GM18520 (cell line): ENCODE measurements around the gene ZMYM3.
"Not testable (repeated sequence)": the region's sequence is repeated elsewhere in the genome, so short reads cannot be mapped to it uniquely, and the experiment has no call there.

ENCODE experiments used
- ATAC-seq: cut with Tn5 transposase; IDR thresholded peaks from one replicate; pipeline ENCODE4 v1.9.1; 2021; ENCODE audit not compliant: unreplicated experiment

ZMYM3 gene

DNA sequence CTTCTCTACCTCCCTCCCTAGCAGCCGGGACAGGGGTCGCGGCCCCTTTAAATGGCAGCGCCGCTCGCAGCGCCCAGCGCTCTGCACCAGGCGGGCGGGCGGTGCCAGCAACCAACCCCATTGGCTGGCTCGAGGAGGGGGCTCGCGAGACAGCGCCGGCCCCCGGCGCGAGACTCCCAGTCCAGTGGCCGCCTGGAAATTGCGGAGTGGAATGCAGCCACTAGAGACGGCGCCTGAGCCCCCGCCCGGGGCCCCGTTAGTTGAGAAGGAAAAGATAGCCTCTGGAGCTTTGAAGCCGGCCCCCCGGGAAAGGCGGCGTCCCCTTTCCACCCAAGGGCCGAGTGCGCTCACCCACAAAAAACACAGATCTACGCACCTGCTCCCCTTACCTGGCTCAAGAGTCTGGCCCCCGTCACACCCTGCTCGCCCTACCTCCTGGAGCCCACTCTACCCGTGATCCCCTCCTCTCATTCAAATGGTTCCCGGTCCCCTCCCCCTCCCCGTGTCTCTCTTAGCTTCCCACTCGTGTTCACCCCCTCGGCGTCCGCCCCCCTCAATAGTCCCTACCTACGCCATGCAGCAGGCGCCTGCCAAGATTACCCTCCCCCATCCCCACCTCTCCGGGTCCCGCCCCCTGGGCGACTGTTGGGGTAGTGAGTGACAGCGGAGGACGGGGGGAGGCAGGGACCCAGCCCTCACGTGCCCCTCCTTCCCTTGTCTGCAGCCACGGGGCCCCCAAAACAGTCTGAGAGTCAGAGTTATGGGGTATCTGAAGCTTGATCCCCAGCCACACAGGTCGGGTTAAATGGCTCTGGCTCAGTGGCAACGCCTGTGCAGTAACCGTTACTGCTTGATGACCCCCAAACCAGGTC lies at the start of gene ZMYM3:
ZMYM3 (minus strand) TSS at position 49 of the 872 bp plus-strand sequence. CDS start 885 bp downstream, outside the sequence.
- ATAC-seq, result peak; percentile 79

GRCh38 chrX:71302461-71303213 lies 48.7 kb upstream of the ZMYM3 start:
- ATAC-seq, result no peak

- no peak for ATAC-seq
Observed at GRCh38 chrX:71301195-71301924, 47.4 kb upstream of the ZMYM3 start, which contains the start of gene ITGB1BP2. ITGB1BP2 (plus strand) TSS chrX:71301750; CDS start chrX:71301807, 57 bp downstream.

- not testable (repeated sequence) for ATAC-seq
Observed at GRCh38 chrX:71300495-71300894, 46.6 kb upstream of the ZMYM3 start.

DNA sequence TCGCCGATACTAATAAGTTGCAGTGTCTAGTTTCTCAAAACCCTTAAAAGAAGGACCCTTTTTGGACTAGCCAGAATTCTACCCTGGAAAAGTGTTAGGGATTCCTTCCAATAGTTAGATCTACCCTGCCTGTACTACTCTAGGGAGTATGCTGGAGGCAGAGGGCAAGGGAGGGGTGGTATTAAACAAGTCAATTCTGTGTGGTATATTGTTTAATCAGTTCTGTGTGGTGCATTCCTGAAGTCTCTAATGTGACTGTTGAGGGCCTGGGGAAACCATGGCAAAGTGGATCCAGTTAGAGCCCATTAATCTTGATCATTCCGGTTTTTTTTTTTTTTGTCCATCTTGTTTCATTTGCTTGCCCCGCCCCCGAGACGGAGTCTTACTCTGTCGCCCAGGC lies 46.1 kb upstream of the ZMYM3 start:
- ATAC-seq, result not testable (repeated sequence)

- no peak for ATAC-seq
Observed at GRCh38 chrX:71298119-71298518, 44.2 kb upstream of the ZMYM3 start.

GRCh38 chrX:71296806-71297205 lies 42.9 kb upstream of the ZMYM3 start:
- ATAC-seq, result no peak

- no peak for ATAC-seq
Observed at GRCh38 chrX:71292669-71293365, 38.9 kb upstream of the ZMYM3 start.

- ATAC-seq, result no peak
Observed at GRCh38 chrX:71291381-71291780, 37.4 kb upstream of the ZMYM3 start.

DNA sequence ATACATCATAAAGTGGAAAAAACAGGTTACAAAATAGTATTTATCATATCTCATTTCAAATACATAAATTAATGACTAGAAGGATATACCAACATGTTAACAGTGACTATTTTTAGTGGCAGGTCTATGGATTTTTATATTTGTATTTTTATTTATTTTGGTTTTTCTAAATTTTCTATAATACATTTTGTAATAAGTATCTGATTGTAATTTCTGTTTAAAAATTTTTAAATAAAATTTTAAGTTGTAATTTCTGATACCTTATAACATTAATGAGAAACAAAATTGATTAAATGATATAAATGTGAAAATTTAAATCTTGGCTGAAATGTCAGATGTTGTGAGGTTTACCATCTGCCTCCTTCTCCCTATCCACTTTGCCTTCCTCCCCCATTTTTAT lies 32.0 kb upstream of the ZMYM3 start:
- ATAC-seq, result no peak

- ATAC-seq, result peak; percentile 93
Observed at GRCh38 chrX:71283403-71284143, 29.6 kb upstream of the ZMYM3 start, which contains the start of gene NONO. NONO (plus strand) TSS chrX:71283635; CDS start chrX:71290638, 7,003 bp downstream.

- peak; percentile 17 for ATAC-seq
Observed at GRCh38 chrX:71282514-71283402, 28.8 kb upstream of the ZMYM3 start.

DNA sequence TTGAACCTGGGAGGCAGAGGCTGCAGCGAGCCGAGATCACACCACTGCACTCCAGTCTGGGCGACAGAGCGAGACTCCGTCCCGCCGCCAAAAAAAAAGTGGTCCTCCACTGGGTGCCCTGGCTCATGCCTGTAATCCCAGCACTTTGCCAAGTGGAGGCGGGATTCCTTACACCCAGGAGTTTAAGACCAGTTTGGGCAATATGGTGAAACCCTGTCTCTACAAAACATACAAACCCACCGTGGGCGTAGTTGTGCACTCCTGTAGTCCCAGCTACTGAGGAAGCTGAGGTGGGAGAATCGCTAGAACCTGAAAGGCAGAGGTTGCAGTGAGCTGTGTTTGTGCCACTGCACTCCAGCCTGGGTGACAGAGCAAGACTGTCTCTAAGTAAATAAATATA lies 27.4 kb upstream of the ZMYM3 start:
- ATAC-seq, result not testable (repeated sequence)

DNA sequence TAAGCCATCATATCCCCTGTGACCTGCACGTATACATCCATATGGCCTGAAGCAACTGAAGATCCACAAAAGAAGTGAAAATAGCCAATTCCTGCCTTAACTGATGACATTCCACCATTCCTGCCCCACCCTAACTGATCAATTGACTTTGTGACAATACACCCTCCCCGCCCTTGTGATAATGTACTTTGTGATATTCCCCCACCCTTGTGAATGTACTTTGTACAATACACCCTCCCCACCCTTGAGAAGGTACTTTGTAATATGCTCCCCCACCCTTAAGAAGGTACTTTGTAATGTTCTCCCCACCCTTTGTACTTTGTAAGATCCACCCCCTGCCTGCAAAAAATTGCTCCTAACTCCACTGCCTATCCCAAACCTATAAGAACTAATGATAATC lies 18.4 kb upstream of the ZMYM3 start:
- ATAC-seq, result not testable (repeated sequence)

GRCh38 chrX:71269801-71270395 lies 16.0 kb upstream of the ZMYM3 start:
- no peak for ATAC-seq

- not testable (repeated sequence) for ATAC-seq
Observed at GRCh38 chrX:71268624-71269023, 14.7 kb upstream of the ZMYM3 start.

DNA sequence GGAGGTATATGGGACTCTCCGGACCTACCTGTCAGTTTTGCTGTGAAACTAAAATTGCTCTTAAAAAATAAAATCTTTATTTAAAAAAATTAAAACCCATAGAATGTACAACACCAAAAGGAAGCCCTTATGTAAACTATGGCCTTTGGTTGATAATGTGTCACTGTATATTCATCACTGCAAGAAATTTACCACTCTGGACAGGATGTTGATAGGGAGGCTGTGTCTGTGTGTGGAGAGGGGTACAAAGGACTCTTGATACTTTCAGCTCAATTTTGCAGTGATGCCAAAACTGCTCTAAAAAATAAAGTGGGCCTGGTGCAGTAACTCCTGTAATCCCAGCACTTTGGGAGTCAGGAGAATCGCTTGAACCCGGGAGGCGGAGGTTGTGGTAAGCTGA lies 2.9 kb upstream of the ZMYM3 start:
- ATAC-seq, result no peak

DNA sequence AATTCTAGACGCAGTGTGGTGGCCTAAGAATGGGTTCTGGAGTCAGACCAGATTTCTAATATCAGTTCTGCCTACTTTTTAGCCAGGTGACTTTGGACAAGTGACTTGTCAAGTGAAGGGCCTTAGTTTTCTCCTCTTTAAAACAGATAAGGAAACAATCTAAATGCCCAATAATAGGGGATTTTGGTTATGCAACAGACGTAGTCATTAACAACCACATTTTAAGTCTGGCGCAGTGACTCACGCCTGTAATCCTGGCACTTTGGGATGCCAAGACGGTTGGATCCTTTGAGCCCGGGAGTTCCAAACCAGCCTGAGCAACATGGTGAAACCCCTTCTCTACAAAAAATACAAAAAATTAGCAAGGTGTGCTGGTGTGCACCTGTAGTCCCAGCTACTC lies 2.1 kb upstream of the ZMYM3 start:
- no peak for ATAC-seq
